NCI-H146 treated with DMSO at 0.1 percent for 48 hours (cell line): ENCODE measurements around the gene CACNG1.

ENCODE experiments used
- DNase-seq: peaks from one replicate; lab custom pipeline; 2025; ENCODE audit not compliant: unreplicated experiment; lab: John Stamatoyannopoulos, UW

The CACNG1 gene

GRCh38 chr17:67050471-67051154 is 6.3 kb downstream of the CACNG1 start:
- no peak for DNase-seq

- no peak for DNase-seq
These were observed 6.8 kb downstream of the CACNG1 start for GRCh38 chr17:67051155-67051538.

DNA sequence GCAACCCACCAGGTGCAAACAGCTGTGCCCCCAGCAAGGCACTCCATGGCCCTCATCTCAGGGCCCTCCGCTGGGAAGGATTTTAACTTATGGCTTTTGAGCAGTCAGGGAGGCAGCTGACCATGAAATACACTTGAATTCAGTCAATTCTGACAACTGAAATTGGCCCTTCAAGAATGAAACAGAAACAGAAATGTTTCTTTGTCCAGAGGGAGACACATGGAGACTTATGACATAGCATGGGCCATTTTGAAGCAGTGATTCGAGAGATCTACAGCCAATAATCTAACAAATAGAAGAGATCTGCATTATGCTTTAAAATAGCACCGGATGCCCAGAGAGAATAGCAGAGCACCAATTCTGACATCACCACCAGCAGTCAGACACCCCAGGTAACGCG is 7.5 kb downstream of the CACNG1 start:
- no peak for DNase-seq

- DNase-seq, result no peak
These were observed 8.5 kb downstream of the CACNG1 start for GRCh38 chr17:67052720-67053437.

GRCh38 chr17:67053438-67054000 is 9.2 kb downstream of the CACNG1 start:
- no peak for DNase-seq

DNA sequence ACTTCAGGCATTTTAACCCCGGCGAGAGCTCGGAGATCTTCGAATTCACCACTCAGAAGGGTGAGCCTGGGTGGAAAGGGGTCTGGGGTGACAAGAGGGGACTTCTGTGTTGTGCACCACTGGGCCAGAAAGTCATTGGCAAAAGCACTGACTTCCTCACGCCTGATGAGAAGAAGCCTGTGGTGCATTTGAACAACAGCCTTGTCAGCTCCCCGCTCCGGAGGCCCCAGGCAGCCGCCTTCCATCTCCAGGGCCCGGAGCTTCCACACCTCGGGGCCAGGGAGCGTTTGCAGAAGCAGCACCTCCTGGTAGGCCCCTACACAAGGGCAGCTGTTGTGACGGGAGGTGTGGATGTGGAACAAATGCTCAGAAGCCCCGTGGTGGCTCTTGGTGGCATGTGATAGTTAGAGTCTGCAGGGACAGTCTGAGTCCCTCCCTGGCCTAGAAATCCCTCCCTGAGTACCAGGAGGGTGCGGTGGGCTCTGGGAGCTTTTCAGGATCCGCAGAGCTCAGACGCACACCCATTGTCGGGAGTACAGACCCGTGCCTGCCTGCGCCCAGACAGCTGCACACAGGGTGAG is 9.7 kb downstream of the CACNG1 start:
- DNase-seq, result no peak

- no peak for DNase-seq
These were observed 10.3 kb downstream of the CACNG1 start for GRCh38 chr17:67054608-67055007.

DNA sequence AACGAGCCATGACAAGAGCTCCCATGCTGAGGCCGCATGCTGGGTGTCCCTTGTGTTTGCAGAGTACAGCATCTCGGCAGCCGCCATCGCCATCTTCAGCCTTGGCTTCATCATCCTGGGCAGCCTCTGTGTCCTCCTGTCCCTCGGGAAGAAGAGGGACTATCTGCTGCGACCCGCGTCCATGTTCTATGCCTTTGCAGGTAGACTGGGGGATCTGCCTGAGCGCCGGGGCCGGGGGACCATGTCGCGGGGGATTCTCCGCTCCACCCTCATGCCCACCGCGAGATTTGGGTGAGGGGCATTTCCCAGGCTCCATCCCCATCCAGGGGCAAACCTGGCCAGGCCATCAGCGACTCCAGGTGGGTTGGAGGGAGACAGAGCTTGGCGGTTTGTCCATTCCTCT is 10.7 kb downstream of the CACNG1 start:
- DNase-seq, result no peak

DNA sequence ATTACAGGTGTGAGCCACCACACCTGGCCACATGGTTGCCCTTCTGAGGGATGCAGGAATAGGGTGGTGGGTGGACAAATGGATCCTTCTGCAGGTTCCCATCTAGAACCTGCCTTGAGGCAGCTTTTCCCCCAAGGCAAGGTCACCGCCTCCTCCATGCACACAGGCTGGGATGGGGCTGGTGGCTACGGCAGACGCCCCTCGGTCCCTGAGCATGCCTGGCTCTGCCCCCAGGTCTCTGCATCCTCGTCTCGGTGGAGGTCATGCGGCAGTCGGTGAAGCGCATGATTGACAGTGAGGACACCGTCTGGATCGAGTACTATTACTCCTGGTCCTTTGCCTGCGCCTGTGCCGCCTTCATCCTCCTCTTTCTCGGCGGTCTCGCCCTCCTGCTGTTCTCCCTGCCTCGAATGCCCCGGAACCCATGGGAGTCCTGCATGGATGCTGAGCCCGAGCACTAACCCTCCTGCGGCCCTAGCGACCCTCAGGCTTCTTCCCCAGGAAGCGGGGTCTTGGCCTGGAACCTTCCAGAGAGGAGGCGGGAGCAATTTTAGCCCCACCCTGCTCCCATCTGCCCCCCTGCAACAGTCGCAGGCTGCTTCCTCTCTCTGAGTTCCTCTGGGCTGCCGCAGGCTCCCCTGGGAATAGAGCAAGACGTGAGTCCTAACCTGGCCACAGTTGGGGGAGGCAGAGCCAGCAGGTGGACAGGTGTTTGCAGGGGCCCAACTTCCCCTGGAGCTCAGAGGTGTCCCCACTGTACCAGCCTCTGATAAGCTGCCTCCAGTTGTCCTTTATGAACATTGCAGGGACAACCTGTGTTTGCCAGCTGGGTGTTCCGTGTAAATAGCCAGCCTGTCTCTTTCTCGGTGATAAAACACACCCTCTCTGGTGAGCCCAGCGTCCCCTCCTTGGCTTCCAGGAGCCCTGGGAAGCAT is 11.7 kb downstream of the CACNG1 start:
- no peak for DNase-seq

DNA sequence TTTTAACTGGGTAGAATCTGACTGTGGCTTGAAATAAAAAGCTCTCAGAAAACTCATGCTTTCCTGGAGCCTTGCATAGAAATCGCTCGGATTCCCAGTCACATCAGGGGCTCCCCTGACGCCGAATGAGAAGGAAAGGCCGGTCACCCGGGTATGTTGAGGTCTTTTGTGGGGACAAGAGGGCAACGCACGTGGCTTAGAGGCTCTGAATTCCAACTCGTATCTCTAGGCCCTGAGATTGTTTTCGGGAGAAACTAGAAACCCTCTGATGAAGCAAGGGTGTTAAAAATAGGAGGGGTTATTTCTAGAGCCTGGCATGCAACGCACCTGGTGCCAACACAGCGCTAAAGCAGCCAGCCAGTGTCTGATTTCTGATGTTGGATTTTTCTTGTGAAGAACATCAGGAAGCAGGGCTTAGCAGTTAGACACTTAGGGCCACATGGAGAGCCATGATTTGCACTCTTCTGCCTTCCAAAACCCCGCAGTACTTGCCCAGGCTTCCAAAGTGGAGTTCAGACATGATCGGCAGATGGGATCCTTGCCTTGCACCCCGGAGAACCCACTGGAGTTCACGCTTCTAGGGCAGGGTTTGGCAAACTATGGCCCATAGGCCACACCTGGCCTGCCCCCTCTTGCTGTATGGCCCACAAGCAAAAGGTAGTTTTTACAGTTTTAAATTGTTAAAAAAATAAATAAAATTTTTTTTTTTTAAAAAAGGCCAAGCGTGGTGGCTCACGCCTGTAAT is 12.6 kb downstream of the CACNG1 start:
- no peak for DNase-seq

GRCh38 chr17:67058036-67058435 is 13.7 kb downstream of the CACNG1 start:
- no peak for DNase-seq

DNA sequence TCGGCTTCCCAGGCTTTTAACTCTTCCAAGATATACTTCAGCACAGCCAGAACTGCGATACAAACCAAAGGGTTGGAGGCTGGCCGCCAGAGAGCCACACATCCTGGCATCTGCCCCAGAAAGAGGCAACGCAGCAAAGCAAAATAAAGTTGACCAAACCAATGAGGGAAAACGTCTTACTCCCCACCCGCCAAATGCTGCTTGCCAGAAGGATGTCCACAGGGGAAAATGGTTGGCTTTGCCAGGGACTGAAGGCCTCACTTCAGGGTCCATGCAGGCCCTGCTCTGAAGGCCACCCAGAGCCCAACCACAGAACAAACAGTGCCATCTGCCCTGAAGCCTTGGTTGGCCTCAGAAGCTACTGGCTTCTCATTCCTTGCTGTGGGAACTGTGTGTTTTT is 15.0 kb downstream of the CACNG1 start:
- DNase-seq, result no peak

DNA sequence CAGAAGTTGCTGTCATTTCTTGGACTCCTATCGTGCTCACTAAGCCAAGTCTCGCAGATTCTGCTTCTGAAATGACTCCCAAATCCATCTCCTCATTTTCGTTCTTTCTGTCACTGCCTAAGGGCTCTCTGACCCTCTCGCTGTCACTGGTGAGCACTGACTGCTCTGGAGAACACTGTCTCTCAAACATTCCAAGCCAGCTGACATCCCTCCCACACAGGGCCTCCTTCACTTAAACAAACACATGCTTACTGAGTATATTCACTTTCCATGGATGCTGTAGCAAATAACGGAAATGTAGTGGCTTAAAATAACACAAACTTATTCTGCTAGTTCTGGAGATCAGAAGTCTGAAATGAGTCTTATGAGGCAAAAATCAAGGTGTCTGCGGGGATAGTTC is 18.8 kb downstream of the CACNG1 start:
- DNase-seq, result no peak

DNA sequence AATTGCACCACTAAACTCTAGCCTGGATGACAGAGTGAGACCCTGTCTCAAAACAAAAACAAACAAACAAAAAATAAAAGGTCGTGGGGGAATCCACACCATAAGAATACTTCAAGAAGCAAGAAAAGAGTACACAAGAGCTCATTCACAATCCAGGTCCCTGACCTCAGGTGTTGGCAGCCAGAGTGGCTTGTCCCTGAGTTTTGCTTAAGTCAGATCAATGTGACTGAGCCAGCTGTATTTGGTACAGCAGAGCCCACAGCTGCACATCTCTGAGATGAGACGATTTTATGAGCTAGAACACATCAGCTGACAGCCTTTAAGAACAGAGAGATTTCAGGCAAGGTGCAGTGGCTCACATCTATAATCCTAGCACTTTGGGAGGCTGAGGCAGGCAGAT is 22.4 kb downstream of the CACNG1 start:
- no peak for DNase-seq

DNA sequence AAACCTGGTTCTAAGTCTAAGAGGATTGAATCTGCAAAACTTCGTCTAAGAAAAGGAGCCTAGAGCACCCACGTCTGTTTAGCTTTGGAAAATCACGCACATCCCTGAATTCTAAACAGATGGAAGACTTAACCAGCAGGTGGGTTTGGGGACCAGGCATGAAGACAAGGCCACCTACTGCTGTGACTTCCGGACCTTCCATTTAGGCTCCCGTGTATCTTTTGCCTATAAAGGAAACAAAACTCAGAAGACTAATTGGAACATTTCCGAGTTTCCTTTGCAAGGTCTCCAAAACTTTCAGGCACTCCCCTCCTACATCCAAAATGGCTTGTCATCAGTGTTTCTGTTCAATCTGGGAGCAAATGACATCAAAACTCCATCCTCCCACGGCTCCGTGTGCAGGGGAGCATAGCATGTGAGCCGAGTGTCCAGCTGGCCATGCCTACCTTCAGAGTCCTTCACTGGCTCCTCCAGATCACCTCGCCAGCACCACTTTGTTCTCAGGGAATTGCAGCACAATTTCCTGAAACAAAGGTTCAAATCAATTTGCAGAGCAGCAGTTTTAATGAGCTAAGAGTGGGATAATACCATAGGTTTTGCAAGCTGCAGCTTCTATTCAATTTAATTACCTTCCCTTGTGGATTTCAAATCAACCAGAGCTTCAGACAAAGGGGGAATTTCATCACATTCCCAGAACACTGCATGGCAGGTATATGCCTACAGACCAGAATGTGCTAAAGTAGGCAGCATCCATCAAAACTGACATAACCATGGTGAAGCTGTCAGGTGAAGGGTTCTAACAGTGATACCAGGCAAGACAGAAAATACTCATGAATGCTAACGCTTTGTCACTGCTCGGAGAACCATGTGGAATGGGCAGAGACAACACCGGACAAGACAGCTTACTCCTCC is 23.5 kb downstream of the CACNG1 start:
- no peak for DNase-seq

DNA sequence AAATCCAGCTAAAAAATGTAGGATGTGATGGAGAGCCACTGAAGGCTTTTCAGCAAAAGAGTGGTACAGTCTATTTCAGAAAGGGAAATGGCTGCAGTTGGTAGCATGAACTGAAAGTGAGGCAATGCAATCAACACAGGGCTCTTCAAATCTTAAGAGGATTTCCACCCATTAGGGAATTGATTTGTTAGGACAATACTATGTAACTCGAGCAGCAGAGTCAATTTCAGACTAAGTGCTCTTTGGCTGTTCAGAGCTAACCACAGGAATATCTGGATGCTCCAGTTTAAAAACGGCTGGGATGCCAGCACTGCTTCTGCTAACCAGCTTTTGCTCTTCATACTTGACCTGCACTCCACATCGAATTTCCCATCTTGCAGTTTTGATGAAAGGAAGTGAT is 24.6 kb downstream of the CACNG1 start:
- DNase-seq, result no peak

- no peak for DNase-seq
These were observed 25.3 kb downstream of the CACNG1 start for GRCh38 chr17:67069603-67070136.

DNA sequence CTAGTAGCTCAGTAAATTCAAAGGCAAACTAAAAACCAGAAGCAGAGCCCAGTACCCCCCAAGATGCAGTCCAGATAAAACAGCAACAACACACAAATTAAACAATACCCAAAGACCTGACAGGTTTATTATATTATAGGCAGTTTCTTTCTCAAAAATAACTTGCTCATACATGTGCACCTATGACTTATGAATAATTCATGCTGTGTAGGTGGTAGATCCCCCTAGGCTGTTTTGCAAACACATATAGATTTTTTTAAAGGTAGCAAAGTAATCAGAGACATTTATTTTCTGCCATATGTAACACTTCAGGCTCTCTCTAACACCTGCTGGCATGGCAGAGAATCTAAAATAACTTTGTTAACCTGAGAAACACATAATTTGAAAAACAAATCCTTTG is 27.2 kb downstream of the CACNG1 start:
- DNase-seq, result no peak

DNA sequence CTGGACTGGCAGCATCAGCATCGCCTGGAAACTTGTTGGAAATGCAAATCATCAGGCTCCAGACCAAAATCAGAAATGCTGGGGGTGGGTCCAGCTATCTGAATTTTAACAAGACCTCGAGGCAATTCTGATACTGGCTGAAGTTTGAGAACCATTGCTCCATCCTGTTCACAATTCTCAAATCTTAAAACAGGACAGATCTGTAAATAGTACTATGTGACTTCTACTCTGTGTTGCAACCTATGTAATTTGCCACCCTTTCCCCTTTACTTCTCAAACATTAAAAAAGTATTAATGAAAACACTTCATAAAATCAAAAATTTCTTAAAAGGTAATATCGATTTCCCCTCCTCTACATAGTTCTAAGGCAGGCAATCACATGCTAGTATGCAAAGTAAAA is 28.5 kb downstream of the CACNG1 start:
- DNase-seq, result no peak
